LoVo (cell line): ENCODE results near the gene NEK1.
"Not testable (repeated sequence)": the region's sequence is repeated elsewhere in the genome, so short reads cannot be mapped to it uniquely, and the experiment has no call there.

Experiments
- DNase-seq: peaks from one replicate; pipeline ENCODE4 v3.0.0-alpha.2; 2016; ENCODE audit warnings: low spot score

NEK1 gene

DNA sequence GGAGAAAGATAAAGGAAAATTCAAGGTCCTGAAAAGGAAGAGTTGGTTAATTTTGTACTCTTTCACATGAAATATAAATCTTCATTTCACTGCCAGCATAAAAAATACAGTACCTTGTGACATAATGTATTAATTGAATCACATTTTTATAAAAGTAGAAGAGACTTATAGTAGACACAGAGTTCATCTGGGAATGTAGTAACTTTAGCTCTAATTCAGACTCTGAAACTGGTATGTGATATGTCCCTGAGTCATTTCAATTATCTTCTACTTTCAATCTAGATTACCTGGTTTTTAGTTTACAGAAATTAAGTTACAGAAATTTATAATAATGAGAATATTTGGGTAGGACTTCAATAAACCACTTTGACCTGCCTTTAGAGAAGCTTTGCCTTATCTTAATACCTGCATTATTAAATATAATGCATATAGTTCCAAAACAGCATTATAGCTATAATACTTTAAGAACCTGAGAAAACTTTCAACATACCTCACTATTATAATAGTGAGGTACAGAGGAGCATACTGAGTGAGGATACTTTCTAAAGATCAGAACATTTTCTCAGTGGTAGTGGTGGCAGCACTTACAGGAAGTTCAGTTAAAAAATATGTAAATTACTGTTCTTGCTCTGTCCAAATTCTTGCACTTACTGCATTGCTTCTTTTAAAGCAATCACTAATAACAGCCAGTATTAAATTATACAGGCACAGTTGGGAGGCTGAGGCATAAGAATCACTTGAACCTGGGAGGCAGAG is 11.2 kb downstream of the NEK1 start:
- DNase-seq: no peak

- no peak for DNase-seq
Observed at GRCh38 chr4:169594560-169595195, 17.7 kb downstream of the NEK1 start.

DNA sequence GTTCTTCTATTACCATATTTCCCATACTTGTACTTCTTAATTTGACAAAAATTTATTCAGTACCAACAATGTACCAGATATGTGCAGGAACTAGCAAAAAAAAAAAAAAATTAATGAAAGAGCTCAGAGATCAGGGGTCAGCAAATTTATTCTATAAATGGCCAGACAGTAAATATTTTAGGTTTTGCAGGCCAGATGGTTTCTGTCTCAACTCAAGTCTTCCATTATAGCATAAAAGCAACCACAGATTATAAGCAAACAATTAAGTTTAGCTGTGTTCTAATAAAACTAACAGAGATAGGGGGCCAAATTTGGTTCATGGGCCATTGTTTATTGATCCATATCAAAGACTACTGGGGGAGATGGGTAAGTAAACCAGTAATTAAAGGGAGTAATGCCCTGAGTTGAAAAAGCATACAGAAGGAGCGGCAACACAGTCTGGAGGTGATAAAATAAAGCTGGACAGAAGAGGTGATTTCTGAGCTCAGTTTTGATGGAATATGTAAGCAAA is 19.3 kb downstream of the NEK1 start:
- no peak for DNase-seq

DNA sequence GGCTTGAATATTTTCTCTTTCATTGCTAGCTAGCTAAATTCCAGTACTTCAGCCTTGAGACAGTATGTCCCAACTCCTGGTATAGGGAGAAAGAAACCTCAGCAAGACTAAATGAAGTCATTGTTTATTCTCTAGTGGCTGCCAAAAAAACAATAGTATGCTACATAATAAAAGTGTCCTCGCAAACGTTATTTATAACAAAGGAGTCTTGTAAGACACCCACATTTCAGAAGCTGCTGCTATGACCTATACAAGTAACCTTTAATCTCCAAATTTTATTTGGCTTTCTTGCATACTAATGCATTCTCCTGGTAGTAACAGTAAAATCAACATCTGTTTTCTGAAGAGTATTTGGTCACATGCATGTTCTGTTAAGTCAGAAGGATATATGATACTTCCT is 28.8 kb downstream of the NEK1 start:
- no peak for DNase-seq

DNA sequence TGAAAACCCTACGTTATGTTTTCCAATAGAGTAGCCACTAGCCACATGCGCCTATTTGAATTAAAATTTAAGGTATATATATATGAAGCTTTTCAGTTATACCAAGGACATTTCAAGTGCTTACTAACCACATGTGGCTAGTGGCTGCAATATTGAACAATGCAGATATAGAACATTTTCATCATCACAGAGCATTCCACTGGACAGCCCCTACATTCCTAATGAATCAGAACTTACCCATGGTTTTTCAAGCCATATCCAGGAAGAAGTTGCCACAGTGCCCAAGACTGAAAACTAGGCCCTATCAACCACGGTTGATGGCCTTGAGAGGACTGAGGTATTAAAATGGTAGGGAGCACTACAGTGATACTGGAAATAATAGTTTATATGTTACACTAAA is 29.7 kb downstream of the NEK1 start:
- no peak for DNase-seq

DNA sequence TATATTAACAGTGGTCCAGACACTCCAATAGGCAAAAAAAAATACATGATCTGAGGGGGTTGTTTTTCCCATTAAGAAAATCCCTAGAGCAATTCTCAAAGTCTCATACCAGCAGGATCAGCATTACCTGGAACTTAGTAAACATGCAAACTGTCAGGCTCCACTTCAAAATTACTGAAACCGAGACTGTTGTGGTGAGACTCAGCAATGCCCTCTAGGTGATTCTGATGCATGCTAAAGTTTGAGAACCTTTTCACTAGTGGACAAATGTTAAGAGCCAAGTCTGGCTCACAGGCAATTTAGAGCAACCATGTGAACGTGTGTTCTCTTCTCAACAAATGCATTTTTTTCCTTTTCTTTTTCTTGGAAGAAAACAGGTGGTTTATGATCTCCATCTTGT is 30.2 kb downstream of the NEK1 start:
- DNase-seq: no peak

DNA sequence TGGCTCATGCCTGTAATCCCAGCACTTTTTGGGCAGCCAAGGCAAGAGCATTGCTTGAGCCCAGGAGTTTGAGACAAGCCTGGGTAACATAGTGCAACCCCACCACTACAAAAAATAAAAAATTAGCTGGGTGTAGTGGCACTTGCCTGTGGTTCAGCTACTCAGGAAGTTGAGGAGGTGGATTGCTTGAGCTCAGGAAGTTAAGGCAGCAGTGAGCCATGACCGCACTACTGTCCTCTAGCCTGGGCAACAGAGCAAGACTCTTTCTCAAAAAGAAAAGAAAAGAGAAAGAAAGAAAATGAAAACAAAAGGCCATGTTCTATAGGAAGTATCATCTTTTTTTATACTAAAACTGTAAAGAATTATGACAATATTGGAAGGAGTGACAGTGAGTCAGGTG is 38.5 kb downstream of the NEK1 start:
- DNase-seq: no peak

DNA sequence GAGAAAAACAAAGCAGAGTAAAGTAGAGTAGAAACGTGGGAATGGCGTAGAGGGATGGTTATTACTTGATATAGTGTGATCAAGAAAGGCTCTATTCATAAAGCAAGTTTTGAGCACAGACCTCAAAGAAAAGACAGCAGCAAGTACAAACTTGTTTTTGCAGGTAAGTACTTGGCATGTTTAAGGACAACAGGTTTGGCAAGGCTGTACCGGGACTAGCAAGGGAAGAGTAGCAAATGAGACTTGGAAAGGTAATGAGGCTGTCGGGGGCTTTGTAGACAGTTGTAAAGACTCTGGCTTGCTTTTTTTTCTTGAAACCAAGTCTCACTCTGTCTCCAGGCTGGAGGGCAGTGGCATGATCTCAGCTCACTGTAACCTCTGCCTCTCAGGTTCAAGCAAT is 40.9 kb downstream of the NEK1 start:
- DNase-seq: no peak

DNA sequence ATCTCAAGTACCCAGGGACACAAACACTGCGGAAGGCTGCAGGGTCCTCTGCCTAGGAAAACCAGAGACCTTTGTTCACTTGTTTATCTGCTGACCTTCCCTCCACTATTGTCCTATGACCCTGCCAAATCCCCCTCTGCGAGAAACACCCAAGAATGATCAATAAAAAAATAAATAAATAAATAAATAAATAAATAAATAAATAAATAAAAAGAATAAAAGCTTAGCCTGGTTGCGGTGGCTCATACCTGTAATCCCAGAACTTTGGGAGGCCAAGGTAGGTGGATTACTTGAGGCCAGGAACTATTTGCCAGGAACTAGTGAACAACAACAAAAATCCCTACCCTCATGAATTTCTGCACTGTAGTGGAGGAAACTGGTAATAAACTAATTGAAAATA is 41.4 kb downstream of the NEK1 start:
- not testable (repeated sequence) for DNase-seq

DNA sequence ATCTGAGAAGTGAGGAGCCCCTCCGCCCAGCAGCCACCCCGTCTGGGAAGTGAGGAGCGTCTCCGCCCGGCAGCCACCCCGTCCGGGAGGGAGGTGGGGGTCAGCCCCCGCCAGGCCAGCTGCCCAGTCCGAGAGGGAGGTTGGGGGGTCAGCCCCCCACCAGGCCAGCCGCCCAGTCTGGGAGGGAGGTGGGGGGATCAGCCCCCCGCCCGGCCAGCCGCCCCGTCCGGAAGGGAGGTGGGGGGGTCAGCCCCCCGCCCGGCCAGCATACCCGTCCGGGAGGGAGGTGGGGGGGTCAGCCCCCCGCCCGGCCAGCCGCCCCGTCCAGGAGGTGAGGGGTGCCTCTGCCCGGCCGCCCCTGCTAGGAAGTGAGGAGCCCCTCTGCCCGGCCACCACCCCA is 42.1 kb downstream of the NEK1 start:
- not testable (repeated sequence) for DNase-seq

DNA sequence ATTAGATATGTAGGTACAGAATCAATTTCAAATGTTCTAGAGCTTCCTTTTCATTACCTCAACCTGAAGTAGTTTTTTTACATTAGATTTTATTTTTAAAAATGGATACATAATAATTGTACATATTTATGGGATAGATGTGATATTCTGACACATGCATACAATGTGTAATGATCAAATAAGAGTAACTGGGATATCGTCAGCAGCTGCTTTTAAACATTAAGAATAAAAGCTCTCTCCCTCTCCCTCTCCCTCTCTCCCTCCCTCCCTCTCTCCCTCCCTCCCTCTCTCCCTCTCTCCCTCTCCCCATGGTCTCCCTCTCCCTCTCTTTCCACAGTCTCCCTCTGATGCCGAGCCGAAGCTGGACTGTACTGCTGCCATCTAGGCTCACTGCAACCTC is 43.2 kb downstream of the NEK1 start:
- not testable (repeated sequence) for DNase-seq

- no peak for DNase-seq
Observed at GRCh38 chr4:169567916-169568315, 44.5 kb downstream of the NEK1 start.

GRCh38 chr4:169566021-169566818 is 46.2 kb downstream of the NEK1 start:
- peak; percentile 58 for DNase-seq

DNA sequence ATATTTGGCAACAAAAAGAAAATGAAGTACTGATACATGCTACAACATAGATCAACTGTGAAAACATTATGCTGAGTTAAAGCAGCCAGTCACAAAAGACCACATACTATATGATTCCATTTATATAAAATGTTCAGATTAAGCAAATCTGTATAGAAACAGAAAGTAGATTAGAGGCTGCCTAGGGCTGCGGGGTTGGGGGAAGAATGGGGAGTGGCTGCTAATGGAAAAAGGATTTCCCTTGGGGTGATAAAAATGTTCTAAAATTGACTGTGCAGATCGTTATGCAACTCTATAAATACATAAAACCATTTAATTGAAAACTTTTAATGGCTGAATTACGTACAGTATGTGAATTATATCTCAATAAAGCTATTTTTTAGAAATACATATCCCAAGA is 46.8 kb downstream of the NEK1 start:
- no peak for DNase-seq

DNA sequence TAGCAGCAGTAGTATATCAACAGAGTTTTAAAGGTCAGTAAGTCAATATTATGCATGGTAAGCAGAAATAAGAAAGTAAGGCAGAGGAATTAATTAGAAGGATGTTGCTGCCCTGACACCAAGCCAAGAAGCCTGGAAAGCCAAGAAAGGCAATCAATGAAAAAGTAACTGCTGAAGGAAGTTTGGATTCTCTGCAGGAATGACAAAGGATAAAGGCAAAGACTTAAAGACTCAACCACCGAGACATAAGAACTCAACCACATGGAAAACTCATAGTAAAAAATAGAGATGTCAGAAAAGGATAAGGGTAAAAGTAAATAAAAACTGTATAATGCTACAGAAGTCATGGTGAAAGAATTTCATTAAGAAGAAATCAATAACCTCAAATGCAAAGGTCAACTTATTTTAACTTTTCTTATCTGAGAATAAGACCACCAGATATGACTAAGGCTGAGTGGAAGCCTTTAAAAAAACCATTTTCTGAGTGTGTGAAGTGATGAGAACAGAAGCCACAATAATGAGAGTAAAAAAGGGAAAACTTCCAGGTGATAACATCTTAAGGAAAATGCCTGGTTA is 55.2 kb downstream of the NEK1 start:
- peak; percentile 7 for DNase-seq

- DNase-seq: not testable (repeated sequence)
Observed at GRCh38 chr4:169546548-169546947, 65.8 kb downstream of the NEK1 start.

DNA sequence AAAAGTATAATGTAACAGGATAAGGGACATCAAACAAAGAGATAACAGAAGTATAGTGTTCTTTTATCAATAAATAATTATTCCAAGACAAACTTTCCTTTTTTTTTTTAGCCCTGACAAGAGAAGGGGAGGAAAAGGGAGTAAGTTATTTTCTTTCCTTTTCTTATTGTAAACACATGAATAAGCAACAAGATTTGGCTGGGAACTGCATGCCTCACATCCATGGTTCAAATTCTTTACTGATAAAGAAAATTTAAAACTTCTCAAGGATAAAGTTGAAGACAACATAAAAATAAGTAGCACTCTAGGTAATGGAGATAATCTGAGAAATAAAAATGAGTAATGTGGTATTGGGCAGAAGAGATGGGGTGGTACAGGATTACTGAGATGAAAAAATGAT is 71.6 kb downstream of the NEK1 start:
- no peak for DNase-seq

DNA sequence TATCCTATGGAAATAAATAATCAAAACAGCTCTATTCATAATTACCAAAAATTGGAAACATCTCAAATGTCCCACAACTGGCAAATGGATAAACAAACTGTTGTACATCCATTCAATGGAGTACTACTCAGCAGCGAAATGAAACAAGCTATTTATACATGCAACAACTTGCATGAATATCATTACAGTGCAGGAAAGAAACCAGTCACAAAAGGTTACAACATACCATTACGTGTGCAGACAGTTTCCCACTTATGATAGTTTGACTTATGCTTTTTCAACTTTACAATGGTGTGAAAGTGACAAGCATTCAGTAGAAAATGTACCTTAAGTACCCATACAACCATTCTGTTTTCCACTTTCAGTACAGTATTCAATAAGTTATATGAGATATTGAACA is 82.3 kb downstream of the NEK1 start:
- DNase-seq: no peak

DNA sequence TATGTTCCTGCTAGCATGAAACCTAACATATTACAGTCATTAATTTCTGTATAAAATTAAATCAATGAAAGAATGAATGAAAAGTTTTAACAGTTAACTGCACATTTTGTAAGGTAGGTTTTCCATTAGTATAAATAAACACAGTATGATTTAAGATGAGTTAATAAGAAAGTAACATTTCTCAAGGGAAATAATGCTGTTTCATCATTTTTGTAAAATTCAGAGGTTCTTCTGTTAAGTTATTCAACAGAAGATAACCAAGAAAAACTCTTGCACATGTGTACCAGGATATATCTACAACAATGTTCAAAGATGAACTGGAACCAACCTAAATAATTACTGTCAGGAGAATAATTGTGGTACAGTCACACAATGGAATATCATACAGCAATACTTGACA is 88.6 kb downstream of the NEK1 start:
- no peak for DNase-seq

DNA sequence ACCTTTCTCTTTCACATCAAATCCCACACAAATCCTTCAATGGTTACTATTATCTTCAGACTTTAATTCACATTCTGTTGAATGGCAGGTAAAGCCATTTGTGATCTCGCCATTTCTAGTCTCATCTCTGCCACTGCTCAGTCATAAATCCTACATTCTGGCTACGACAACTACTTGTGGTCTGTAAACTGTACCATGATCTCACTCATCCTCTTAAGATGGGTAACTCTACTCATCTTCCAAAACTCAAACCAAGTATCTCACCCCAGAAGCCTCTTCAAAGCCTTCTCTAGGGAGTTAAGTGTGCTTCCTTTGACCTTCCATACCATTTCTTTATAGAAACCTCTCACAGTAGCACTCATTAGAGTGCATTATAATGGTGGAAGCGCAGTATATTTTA is 101.8 kb downstream of the NEK1 start:
- no peak for DNase-seq

DNA sequence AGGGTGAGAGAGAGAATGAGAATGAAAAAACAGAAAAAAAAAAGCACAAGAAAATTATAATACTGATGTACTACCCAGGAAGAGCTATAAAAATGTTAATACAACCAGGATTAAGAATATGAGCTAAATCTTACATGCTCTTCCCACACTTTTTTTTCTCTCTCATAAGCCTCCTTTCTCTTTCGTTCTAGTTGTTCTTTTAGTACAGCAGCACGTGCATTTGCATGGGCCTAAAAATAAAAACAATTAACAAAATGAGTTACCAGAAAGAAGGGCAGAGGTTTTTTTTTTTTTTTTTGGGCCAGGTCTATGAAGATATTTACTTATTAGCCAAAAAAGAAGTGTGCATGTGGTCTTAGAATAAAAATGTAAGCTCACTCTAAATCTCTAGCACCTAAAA is 105.5 kb downstream of the NEK1 start:
- DNase-seq: no peak

GRCh38 chr4:169499907-169500306 is 112.5 kb downstream of the NEK1 start:
- DNase-seq: not testable (repeated sequence)

- DNase-seq: not testable (repeated sequence)
Observed at GRCh38 chr4:169494234-169494633, 118.1 kb downstream of the NEK1 start.
